Lower lobe of right lung (tissue), 2 donors: Measurements from ENCODE around the gene ABLIM1. TPM values are rescaled to one million over a fixed set of nuclear protein-coding genes. Genes with fewer than 3 reads are reported as not detected.

Source experiments
- ATAC-seq, 2 donors: fragments of 200-7000 bp; cut with Tn5 transposase; one replicate each; pipeline ENCODE4 v1.9.1; 2020 to 2022; ENCODE audit warnings: mild to moderate bottlenecking in 2 of 2, moderate library complexity in 2 of 2
- DNase-seq: peaks from one replicate; pipeline ENCODE4 v3.0.0-alpha.2; 2020
- H3K27ac ChIP-seq: fragments of 200-600 bp; one replicate; pipeline ENCODE4 v1.8.0; 2022
- H3K27me3 ChIP-seq: fragments of 200-600 bp; one replicate; pipeline ENCODE4 v1.8.0; 2022; ENCODE audit warnings: low read depth
- H3K36me3 ChIP-seq: fragments of 200-600 bp; one replicate; pipeline ENCODE4 v1.8.0; 2022; ENCODE audit warnings: mild to moderate bottlenecking
- H3K4me1 ChIP-seq: fragments of 200-600 bp; one replicate; pipeline ENCODE4 v1.8.0; 2022
- H3K4me3 ChIP-seq: fragments of 200-600 bp; one replicate; pipeline ENCODE4 v1.8.0; 2022; ENCODE audit warnings: mild to moderate bottlenecking
- H3K9me3 ChIP-seq: fragments of 200-600 bp; one replicate; pipeline ENCODE4 v1.8.0; 2022
- intact Hi-C: fragments of 100-400 bp; cut with DNase I; formaldehyde crosslinking; loops from one replicate; pipeline ENCODE4 v1.11.0; 2022
- total RNA-seq: library from RNA; stranded (reverse); fragmentation: NEBNext Ultra II Directional; extraction: Animal tissue kit (Norgen Biotek cat#: 25700); gene quantifications from one replicate; pipeline ENCODE4 v1.2.1, GENCODE V29; 2021
- TF ChIP-seq, protein P1 (sequence below): fragments of 200-600 bp; IDR thresholded peaks from one replicate; pipeline ENCODE4 v1.8.0; 2022; ENCODE audit warnings: antibody characterized with exemption, mild to moderate bottlenecking
- donor health status: DM: no; HTN: yes; CAD: no; lungs with severe emphysema.

Gene ABLIM1
- total RNA-seq, 1 donor from 2014 or later: 106 TPM

DNA sequence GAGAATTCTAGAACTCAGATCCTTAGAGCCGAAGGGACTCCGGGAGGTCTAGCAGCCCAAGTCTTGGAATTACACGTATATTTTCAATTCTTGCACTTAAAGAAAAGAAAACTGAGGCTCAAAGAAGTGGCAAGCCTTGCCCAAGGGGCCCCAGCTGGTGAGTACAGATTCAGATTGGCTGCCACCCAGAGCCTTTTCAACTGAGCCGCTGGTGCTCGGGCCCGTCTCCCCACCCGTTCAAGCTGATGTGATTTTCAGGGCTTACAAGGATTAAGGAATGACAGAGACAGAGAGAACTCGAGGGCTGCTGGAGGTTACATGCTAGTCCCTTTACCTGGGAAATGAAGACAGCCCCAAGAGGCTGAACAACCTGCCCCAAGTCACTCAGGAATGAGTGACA, 117.8 kb downstream of the ABLIM1 start:
- DNase-seq (no peak), ATAC-seq (no peak)
- intact Hi-C loops: no loop called here
- H3K4me3 ChIP-seq: no peak overlapping the region
- H3K4me1 ChIP-seq: peaks cover 38% of the 10 kb centered on the region
- H3K27me3 ChIP-seq: no peaks in the 10 kb centered on the region
- H3K9me3 ChIP-seq: no peaks in the 10 kb centered on the region
- peaks cover 12% of the 10 kb centered on the region for H3K36me3 ChIP-seq
- H3K27ac ChIP-seq: no peak overlapping the region
- TF ChIP-seq, protein P1, sequence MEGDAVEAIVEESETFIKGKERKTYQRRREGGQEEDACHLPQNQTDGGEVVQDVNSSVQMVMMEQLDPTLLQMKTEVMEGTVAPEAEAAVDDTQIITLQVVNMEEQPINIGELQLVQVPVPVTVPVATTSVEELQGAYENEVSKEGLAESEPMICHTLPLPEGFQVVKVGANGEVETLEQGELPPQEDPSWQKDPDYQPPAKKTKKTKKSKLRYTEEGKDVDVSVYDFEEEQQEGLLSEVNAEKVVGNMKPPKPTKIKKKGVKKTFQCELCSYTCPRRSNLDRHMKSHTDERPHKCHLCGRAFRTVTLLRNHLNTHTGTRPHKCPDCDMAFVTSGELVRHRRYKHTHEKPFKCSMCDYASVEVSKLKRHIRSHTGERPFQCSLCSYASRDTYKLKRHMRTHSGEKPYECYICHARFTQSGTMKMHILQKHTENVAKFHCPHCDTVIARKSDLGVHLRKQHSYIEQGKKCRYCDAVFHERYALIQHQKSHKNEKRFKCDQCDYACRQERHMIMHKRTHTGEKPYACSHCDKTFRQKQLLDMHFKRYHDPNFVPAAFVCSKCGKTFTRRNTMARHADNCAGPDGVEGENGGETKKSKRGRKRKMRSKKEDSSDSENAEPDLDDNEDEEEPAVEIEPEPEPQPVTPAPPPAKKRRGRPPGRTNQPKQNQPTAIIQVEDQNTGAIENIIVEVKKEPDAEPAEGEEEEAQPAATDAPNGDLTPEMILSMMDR: no peak

DNA sequence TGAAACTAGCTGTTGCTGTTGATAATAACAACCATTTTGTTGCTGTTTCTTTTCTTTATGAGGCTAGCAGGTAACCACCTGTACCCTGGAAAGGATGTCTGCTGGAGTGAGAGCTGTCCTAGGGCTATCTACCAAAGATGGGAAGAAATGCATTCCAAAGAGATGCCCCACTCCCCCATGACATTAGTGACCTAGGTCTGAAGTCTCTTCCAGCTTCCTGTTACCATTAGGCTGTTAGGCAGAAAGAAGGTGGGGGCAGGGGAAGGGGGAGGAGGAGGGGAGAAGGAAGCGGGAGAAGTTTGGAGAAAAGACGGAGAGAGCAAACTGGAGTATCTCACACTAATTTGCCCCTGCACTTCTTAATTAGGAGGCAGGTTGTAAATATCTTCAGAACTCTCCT, 118.5 kb downstream of the ABLIM1 start:
- TF ChIP-seq, protein P1: no peak
- no peak overlapping the region for H3K27ac ChIP-seq
- H3K9me3 ChIP-seq: no peaks in the 10 kb centered on the region
- intact Hi-C loops: no loop called here
- ATAC-seq: no peak
- H3K27me3 ChIP-seq: no peaks in the 10 kb centered on the region
- H3K4me1 ChIP-seq: peaks cover 38% of the 10 kb centered on the region
- peaks cover 12% of the 10 kb centered on the region for H3K36me3 ChIP-seq
- no peak for DNase-seq
- H3K4me3 ChIP-seq: no peak overlapping the region

GRCh38 chr10:114538181-114538906, 119.7 kb downstream of the ABLIM1 start:
- ATAC-seq (peak; percentile 16 to 49), DNase-seq (peak; percentile 54)
- Histone ChIP-seq H3K4me3 (no peak overlapping the region), H3K9me3 (no peaks in the 10 kb centered on the region), H3K27ac (no peak overlapping the region), H3K4me1 (peaks cover 31% of the 10 kb centered on the region), H3K36me3 (no peaks in the 10 kb centered on the region), H3K27me3 (no peaks in the 10 kb centered on the region)
- intact Hi-C loops: no loop called here
- TF ChIP-seq, protein P1: no peak

DNA sequence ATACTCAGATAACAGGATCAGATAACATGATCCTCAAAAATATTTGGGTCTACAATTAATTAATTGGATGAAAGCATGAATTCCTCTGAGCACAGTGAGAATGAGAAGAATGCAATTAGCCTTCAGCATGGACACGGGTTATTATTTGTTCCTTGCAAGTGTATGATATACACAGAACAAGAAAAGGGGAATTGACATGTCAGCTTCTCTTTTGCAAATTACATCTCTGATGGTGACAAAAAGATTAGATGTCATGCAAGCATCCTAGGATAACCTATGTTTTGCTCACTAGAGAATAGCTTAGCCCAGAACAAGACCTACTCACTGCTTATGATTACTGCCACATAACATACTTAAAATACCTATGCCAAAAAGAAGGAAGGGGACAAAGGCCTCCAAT, 120.3 kb downstream of the ABLIM1 start:
- ATAC-seq (no peak), DNase-seq (no peak)
- H3K4me1 ChIP-seq: peaks cover 25% of the 10 kb centered on the region
- TF ChIP-seq, protein P1: no peak
- no peak overlapping the region for H3K27ac ChIP-seq
- H3K9me3 ChIP-seq: no peaks in the 10 kb centered on the region
- no peaks in the 10 kb centered on the region for H3K27me3 ChIP-seq
- H3K4me3 ChIP-seq: no peak overlapping the region
- H3K36me3 ChIP-seq: peaks cover under 1% of the 10 kb centered on the region
- intact Hi-C loops: no loop called here

DNA sequence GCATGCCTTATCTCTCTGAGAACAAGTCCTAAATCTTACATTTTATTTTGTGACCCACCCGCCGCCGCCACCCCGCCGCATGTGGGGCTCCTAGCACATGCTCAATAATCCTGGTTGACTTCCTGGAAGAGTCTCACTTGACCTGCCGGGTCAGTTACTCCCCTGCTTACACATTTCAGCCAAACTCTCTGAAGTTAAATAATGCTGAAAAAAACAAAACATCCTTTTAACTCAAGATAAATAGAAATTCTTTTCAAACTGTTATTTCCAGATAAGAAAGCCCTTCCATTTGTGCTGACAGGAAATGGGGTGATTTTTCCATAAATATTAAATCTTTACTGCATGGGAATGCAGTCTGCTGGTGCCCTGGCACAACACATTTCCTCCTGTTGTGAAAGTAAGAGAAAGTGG, 123.5 kb downstream of the ABLIM1 start:
- no peak for DNase-seq
- H3K27ac ChIP-seq: no peak overlapping the region
- H3K36me3 ChIP-seq: peaks cover 11% of the 10 kb centered on the region
- no peaks in the 10 kb centered on the region for H3K9me3 ChIP-seq
- no peaks in the 10 kb centered on the region for H3K27me3 ChIP-seq
- intact Hi-C loops: no loop called here
- H3K4me3 ChIP-seq: no peak overlapping the region
- peaks cover 14% of the 10 kb centered on the region for H3K4me1 ChIP-seq
- TF ChIP-seq, protein P1: no peak
- no peak for ATAC-seq
